HCT116 (cell line): ENCODE results near the gene GPATCH8. TPM values are rescaled to one million over a fixed set of nuclear protein-coding genes. Genes with fewer than 3 reads are reported as not detected.

Experiments used
- ATAC-seq: fragments of 200-7000 bp; cut with Tn5 transposase; 2 replicates; pipeline ENCODE4 v1.9.1; 2020; ENCODE audit warnings: mild to moderate bottlenecking, moderate library complexity
- BruUV-seq: library from RNA; stranded (reverse); fragments of 400-500 nt; replicated peaks from 2 replicates; lab custom pipeline; 2021; lab: Mats Ljungman, UMichigan
- CTCF ChIA-PET: fragments of 300-600 bp; sonication (Branson Sonifier 250); formaldehyde crosslinking; loops from one replicate; lab custom pipeline; 2021; ENCODE audit warnings: antibody characterized with exemption; lab: Charles Lee
- POLR2A ChIA-PET: fragments of 300-600, 350-600 bp; sonication (Branson Sonifier 250); formaldehyde crosslinking; loops from one replicate; lab custom pipeline; 2021; ENCODE audit warnings: antibody characterized with exemption; lab: Charles Lee
- RAD21 ChIA-PET, 2 experiments: fragments of 300-600 bp; sonication (Branson Sonifier 250); formaldehyde crosslinking; loops; one replicate each; lab custom pipeline; 2023; ENCODE audit warnings: low total read pairs in 2 of 2; ENCODE audit not compliant: uncharacterized antibody in 2 of 2, unreplicated experiment in 2 of 2, low non-redundant PET in 1 of 2; lab: Charles Lee
- DNase-seq: peaks from one replicate; pipeline ENCODE4 v3.0.0-alpha.2; 2010; ENCODE audit warnings: low read depth, low spot score
- H2AFZ ChIP-seq: fragments of 200-600 bp; shearing (Covaris generic), sonication (generic); 2 replicates; pipeline ENCODE4 v1.6.1; 2017; ENCODE audit warnings: low read depth, mixed run types, mixed read lengths, antibody characterized with exemption, low read length; ENCODE audit not compliant: poor library complexity, severe bottlenecking
- H3K27ac ChIP-seq: 2 replicates; pipeline ENCODE4 v1.5.1; 2012; ENCODE audit warnings: low read depth, low read length
- H3K27me3 ChIP-seq: fragments of 200-600 bp; sonication (generic); 2 replicates; pipeline ENCODE4 v1.6.1; 2016; ENCODE audit warnings: mixed run types, low read length, mixed read lengths; ENCODE audit not compliant: insufficient read depth
- H3K36me3 ChIP-seq, 2 experiments: fragments of 200-500 bp in 1 of 2; fragments of 200-600 bp in 1 of 2; sonication (Bioruptor generic) in 1 of 2; sonication (generic) in 1 of 2; 2 replicates each; pipeline versions ENCODE4 v1.5.1 to v1.6.1; 2014 to 2016; ENCODE audit warnings: low read length in 2 of 2, inconsistent platforms in 1 of 2, mixed read lengths in 1 of 2, mixed run types in 1 of 2; ENCODE audit not compliant: insufficient read depth in 2 of 2, control insufficient read depth in 1 of 2
- H3K4me1 ChIP-seq, 2 experiments: fragments of 200-600 bp in 1 of 2; sonication (generic) in 1 of 2; 2 replicates each; pipeline versions ENCODE4 v1.5.1 to v1.6.1; 2012 to 2017; ENCODE audit warnings: low read length in 2 of 2, inconsistent platforms in 1 of 2, mild to moderate bottlenecking in 1 of 2, mixed read lengths in 1 of 2, mixed run types in 1 of 2, moderate library complexity in 1 of 2; ENCODE audit not compliant: insufficient read depth in 2 of 2, control insufficient read depth in 1 of 2
- H3K4me2 ChIP-seq: fragments of 200-600 bp; sonication (generic); 2 replicates; pipeline ENCODE4 v1.6.1; 2017; ENCODE audit warnings: mixed run types, low read length, mixed read lengths
- H3K4me3 ChIP-seq, 2 experiments: fragments of 200-600 bp in 1 of 2; sonication (generic) in 1 of 2; replicated peaks in 1 of 2; 2 replicates each; pipeline ENCODE4 v1.5.1; 2011 to 2016; ENCODE audit warnings: low read length in 2 of 2, control low read depth in 1 of 2, low read depth in 1 of 2, mild to moderate bottlenecking in 1 of 2, mixed read lengths in 1 of 2, mixed run types in 1 of 2
- H3K79me2 ChIP-seq: fragments of 200-600 bp; sonication (generic); 2 replicates; pipeline ENCODE4 v1.6.1; 2017; ENCODE audit warnings: mild to moderate bottlenecking, mixed run types, low read length, moderate library complexity, mixed read lengths; ENCODE audit not compliant: insufficient read depth
- H3K9ac ChIP-seq: fragments of 200-600 bp; sonication (generic); 2 replicates; pipeline ENCODE4 v1.6.1; 2016; ENCODE audit warnings: low read length, mixed read lengths
- H3K9me2 ChIP-seq: fragments of 200-600 bp; sonication (generic), shearing (Covaris generic); 2 replicates; pipeline ENCODE4 v1.6.1; 2017; ENCODE audit warnings: mixed run types, mild to moderate bottlenecking, moderate library complexity; ENCODE audit not compliant: insufficient read depth
- H3K9me3 ChIP-seq, 2 experiments: fragments of 200-500 bp in 1 of 2; fragments of 200-600 bp in 1 of 2; sonication (Bioruptor generic) in 1 of 2; sonication (generic) in 1 of 2; 2 replicates each; pipeline ENCODE4 v1.6.1; 2014 to 2017; ENCODE audit warnings: low read length in 2 of 2, mixed read lengths in 2 of 2, inconsistent platforms in 1 of 2, low read depth in 1 of 2, mild to moderate bottlenecking in 1 of 2, mixed run types in 1 of 2, moderate library complexity in 1 of 2; ENCODE audit not compliant: control insufficient read depth in 1 of 2, insufficient read depth in 1 of 2
- H4K20me1 ChIP-seq: fragments of 200-600 bp; sonication (generic), shearing (Covaris generic); 2 replicates; pipeline ENCODE4 v1.6.1; 2017; ENCODE audit warnings: mixed run types, mild to moderate bottlenecking, moderate library complexity; ENCODE audit not compliant: insufficient read depth
- CEBPB ChIP-seq: IDR thresholded peaks from 2 replicates; pipeline ENCODE4 v1.6.1; 2012; ENCODE audit warnings: low read depth
- EGR1 ChIP-seq: IDR thresholded peaks from 2 replicates; pipeline ENCODE4 v1.6.1; 2012; ENCODE audit warnings: low read depth
- ELF1 ChIP-seq: IDR thresholded peaks from 2 replicates; pipeline ENCODE4 v1.6.1; 2012; ENCODE audit warnings: low read depth, borderline replicate concordance
- EZH2phosphoT487 ChIP-seq: fragments of 200-600 bp; IDR thresholded peaks from 2 replicates; pipeline ENCODE4 v1.6.1; 2018; ENCODE audit warnings: antibody characterized with exemption, borderline replicate concordance
- JUND ChIP-seq: IDR thresholded peaks from 2 replicates; pipeline ENCODE4 v1.6.1; 2012
- POLR2A ChIP-seq: IDR thresholded peaks from 2 replicates; pipeline ENCODE4 v1.7.0; 2011; ENCODE audit warnings: borderline replicate concordance; ENCODE audit not compliant: insufficient read depth, insufficient read length; ENCODE audit errors: extremely low read depth
- POLR2AphosphoS5 ChIP-seq: IDR thresholded peaks from 2 replicates; pipeline ENCODE4 v1.6.1; 2011; ENCODE audit warnings: mild to moderate bottlenecking, low read depth, low read length, moderate library complexity
- RAD21 ChIP-seq: IDR thresholded peaks from 2 replicates; pipeline ENCODE4 v1.6.1; 2012; ENCODE audit warnings: low read depth, mild to moderate bottlenecking
- SP1 ChIP-seq: IDR thresholded peaks from 2 replicates; pipeline ENCODE4 v1.6.1; 2012; ENCODE audit warnings: low read depth
- SRF ChIP-seq: IDR thresholded peaks from 2 replicates; pipeline ENCODE4 v1.6.1; 2012; ENCODE audit warnings: low read depth
- ZBTB33 ChIP-seq: IDR thresholded peaks from 2 replicates; pipeline ENCODE4 v1.6.1; 2011; ENCODE audit warnings: mild to moderate bottlenecking, low read length, moderate library complexity; ENCODE audit not compliant: insufficient replicate concordance; ENCODE audit errors: extremely low read depth
- ZNF274 ChIP-seq: fragments of 200-500 bp; sonication (Bioruptor generic); IDR thresholded peaks from 2 replicates; pipeline ENCODE4 v1.6.1; 2014; ENCODE audit warnings: mild to moderate bottlenecking, low read depth, low read length, inconsistent platforms
- intact Hi-C: fragments of 100-400 bp; cut with micrococcal nuclease; formaldehyde crosslinking; loops from 2 replicates; pipeline ENCODE4 v1.10.0; 2022
- total RNA-seq: library from RNA; stranded (reverse); gene quantifications from one replicate; pipeline ENCODE4 v1.2.1, GENCODE V29; 2021; ENCODE audit not compliant: unreplicated experiment
- TF ChIP-seq, protein P1 (sequence below), 3 experiments: fragments of 200-600 bp in 1 of 3; sonication (generic) in 1 of 3; IDR thresholded peaks in 2 of 3; conservative IDR thresholded peaks in 1 of 3; 2 replicates each; pipeline ENCODE4 v1.5.1; 2012 to 2017; ENCODE audit warnings: low read depth in 2 of 3, low read length in 2 of 3, antibody characterized with exemption in 1 of 3, borderline replicate concordance in 1 of 3, control low read depth in 1 of 3, mild to moderate bottlenecking in 1 of 3, mixed read lengths in 1 of 3, mixed run types in 1 of 3, moderate library complexity in 1 of 3; ENCODE audit not compliant: insufficient read depth in 1 of 3
- TF ChIP-seq, protein P2 (sequence below): IDR thresholded peaks from 2 replicates; pipeline ENCODE4 v1.6.1; 2012

GPATCH8 gene
- total RNA-seq, 1 experiment from 2014 or later = 28.7 TPM

- no peaks in the 10 kb centered on the region for H4K20me1 ChIP-seq
- H3K36me3 ChIP-seq = no peaks in the 10 kb centered on the region
- no peaks in the 10 kb centered on the region for H3K9me2 ChIP-seq
- ChIA-PET RAD21 (no interaction called here), POLR2A (interaction anchor here (1.0 kb wide), 1 partner anchor 191 kb away, joined by 4 read pairs; no protein-coding TSS in a partner anchor), CTCF (interaction anchor here (0.9 to 1.5 kb wide), 2 partner anchors 8 to 16 kb away, joined by 3 read pairs; no protein-coding TSS in a partner anchor)
- H3K9me3 ChIP-seq = no peaks in the 10 kb centered on the region
- H3K79me2 ChIP-seq = no peaks in the 10 kb centered on the region
- no peak overlapping the region for H3K4me3 ChIP-seq
- H2AFZ ChIP-seq = no peak overlapping the region
- intact Hi-C loops = loop anchor here (10.0 kb wide), 1 partner anchor 455 kb away; the partner anchor contains the start of gene MPP2
- no peaks in the 10 kb centered on the region for H3K27me3 ChIP-seq
- no peak overlapping the region for H3K4me2 ChIP-seq
- TF ChIP-seq EZH2phosphoT487 (no peak), JUND (no peak), ZNF274 (no peak), SRF (no peak), SP1 (no peak), POLR2AphosphoS5 (no peak), POLR2A (no peak), RAD21 (no peak), EGR1 (no peak), ZBTB33 (no peak), CEBPB (no peak), ELF1 (no peak)
- TF ChIP-seq, protein P1, sequence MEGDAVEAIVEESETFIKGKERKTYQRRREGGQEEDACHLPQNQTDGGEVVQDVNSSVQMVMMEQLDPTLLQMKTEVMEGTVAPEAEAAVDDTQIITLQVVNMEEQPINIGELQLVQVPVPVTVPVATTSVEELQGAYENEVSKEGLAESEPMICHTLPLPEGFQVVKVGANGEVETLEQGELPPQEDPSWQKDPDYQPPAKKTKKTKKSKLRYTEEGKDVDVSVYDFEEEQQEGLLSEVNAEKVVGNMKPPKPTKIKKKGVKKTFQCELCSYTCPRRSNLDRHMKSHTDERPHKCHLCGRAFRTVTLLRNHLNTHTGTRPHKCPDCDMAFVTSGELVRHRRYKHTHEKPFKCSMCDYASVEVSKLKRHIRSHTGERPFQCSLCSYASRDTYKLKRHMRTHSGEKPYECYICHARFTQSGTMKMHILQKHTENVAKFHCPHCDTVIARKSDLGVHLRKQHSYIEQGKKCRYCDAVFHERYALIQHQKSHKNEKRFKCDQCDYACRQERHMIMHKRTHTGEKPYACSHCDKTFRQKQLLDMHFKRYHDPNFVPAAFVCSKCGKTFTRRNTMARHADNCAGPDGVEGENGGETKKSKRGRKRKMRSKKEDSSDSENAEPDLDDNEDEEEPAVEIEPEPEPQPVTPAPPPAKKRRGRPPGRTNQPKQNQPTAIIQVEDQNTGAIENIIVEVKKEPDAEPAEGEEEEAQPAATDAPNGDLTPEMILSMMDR (IDR thresholded peaks at IDR 0.05 in 2 of 3, conservative IDR thresholded peaks at IDR 0.05 in 1 of 3; ENCODE audit: borderline replicate concordance in 1 of 3, insufficient read depth in 1 of 3, low read depth in 2 of 3, low read length in 2 of 3) = no peak
- TF ChIP-seq, protein P2, sequence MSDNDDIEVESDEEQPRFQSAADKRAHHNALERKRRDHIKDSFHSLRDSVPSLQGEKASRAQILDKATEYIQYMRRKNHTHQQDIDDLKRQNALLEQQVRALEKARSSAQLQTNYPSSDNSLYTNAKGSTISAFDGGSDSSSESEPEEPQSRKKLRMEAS = no peak
- no peak for DNase-seq
- H3K27ac ChIP-seq = no peak overlapping the region
- no TSS peak for BruUV-seq
- H3K9ac ChIP-seq = no peak overlapping the region
- peaks cover 7 to 27% of the 10 kb centered on the region in 2 experiments; a peak in 3 of 4 replicates for H3K4me1 ChIP-seq
- no peak for ATAC-seq
These were observed 143.6 kb downstream of the GPATCH8 start for GRCh38 chr17:44359458-44360143.
